Measurements from ENCODE around the gene CCDC102A. TPM values are rescaled to one million over a fixed set of nuclear protein-coding genes. Genes with fewer than 3 reads are reported as not detected.
A peak's percentile ranks its signal among the peaks of the same experiment; 100 is the strongest.

Gene CCDC102A
- total RNA-seq: 11.3 TPM
- long read RNA-seq, transcript CCDC102A-201 (9 exons, 2,463 nt): major isoform, 50 of 66 reads
- long read RNA-seq, partial matches to known transcripts: 12 of 66 reads
- long read RNA-seq, other reads (novel, unspliced or antisense): 4 of 66 reads

DNA sequence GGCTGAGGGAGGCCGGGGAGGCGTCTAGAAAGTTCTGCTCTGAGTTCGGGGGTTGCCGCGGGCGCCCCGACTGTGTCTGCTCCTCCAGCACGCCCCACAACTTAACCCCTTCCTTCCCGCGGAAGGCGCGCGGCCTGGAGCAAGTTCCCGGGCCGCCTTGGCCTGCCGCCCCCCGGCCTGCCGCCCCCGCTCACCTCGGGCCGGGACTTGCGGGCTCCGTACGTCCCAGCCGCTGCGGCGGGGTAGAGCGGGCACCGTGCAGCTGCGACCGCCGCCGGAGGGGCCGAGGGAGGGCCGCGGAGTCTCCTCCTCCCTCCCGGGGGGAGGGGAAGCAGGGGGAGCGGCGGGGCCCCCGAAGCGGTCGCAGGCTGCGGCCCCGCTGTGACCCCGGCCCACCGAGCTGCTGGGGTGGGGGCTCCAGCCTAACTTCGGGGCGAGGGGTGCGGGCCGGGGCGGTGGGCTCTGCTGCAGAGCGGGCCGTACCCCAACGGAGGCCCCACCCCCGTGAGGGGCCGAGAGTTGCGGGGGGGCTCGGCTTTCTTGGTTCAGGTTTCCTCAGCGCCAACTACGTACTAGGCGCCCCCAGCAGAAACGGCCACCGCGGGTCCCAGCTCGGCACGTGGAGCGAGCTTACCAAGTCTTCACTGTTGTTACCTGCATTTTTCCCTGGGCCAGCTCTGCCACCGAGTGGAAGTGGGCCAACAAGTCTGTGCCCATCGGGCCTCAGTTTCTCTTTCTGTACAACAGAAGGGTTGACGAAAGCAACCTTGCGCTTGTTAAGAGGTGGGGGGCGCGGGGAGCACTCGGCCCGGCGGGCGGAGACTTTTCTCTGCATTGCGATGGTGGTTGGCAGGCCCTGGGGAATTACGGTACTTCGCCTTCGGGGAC lies at the start of gene CCDC102A:
Gene CCDC102A, minus strand, starts transcription at position 266 of the 888 bp plus-strand sequence. CDS start 7,394 bp downstream, outside the sequence.
- Histone ChIP-seq H3K9me3 (no peaks in the 10 kb centered on the region), H3K27me3 (no peaks in the 10 kb centered on the region), H3K36me3 (no peaks in the 10 kb centered on the region), H3K4me3 (peak within 1 kb of the TSS; percentile 91), H3K27ac (peak within 1 kb of the TSS; percentile 92), H3K4me1 (peaks cover 48% of the 10 kb centered on the region)
- peak; percentile 52 for ATAC-seq
- TF ChIP-seq, protein P1, sequence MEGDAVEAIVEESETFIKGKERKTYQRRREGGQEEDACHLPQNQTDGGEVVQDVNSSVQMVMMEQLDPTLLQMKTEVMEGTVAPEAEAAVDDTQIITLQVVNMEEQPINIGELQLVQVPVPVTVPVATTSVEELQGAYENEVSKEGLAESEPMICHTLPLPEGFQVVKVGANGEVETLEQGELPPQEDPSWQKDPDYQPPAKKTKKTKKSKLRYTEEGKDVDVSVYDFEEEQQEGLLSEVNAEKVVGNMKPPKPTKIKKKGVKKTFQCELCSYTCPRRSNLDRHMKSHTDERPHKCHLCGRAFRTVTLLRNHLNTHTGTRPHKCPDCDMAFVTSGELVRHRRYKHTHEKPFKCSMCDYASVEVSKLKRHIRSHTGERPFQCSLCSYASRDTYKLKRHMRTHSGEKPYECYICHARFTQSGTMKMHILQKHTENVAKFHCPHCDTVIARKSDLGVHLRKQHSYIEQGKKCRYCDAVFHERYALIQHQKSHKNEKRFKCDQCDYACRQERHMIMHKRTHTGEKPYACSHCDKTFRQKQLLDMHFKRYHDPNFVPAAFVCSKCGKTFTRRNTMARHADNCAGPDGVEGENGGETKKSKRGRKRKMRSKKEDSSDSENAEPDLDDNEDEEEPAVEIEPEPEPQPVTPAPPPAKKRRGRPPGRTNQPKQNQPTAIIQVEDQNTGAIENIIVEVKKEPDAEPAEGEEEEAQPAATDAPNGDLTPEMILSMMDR (IDR thresholded peaks at IDR 0.05): no peak
- no peak for DNase-seq
- intact Hi-C loops (cut with DNase I): no loop called here

DNA sequence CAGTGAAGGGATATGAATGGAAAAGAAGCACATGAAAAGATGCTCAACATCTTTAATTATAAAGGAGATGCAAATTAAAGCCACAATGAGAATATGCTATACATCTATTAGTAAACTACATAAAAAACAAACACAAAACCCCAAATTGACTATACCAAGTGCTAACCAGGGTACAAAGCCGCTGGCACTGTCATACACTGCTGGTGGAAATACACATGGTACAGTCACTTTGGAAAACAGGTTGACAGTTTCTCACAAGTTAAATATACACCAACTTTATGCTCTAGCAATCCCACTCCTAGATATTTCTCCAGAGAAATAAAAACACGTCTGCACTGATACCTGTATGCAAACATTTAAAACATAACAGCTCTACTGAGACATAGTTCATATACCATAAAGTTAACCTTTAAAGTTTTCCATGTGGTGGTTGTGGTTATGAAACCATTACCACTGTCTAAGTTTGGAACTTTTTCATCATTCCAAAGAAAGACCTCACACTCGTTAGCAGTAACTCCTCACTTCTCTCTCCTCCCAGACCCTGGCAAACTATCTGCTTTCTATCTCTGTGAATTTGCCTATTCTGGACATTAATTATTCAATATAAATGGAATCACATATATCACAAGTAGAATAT lies 48.8 kb upstream of the CCDC102A start:
- no peaks in the 10 kb centered on the region for H3K4me1 ChIP-seq
- H3K36me3 ChIP-seq: no peaks in the 10 kb centered on the region
- TF ChIP-seq, protein P1 (IDR thresholded peaks at IDR 0.05): no peak
- no peaks in the 10 kb centered on the region for H3K27me3 ChIP-seq
- H3K27ac ChIP-seq: no peak overlapping the region
- no peak for ATAC-seq
- no peak overlapping the region for H3K4me3 ChIP-seq
- no peaks in the 10 kb centered on the region for H3K9me3 ChIP-seq
- no peak for DNase-seq
- intact Hi-C loops (cut with DNase I): no loop called here

DNA sequence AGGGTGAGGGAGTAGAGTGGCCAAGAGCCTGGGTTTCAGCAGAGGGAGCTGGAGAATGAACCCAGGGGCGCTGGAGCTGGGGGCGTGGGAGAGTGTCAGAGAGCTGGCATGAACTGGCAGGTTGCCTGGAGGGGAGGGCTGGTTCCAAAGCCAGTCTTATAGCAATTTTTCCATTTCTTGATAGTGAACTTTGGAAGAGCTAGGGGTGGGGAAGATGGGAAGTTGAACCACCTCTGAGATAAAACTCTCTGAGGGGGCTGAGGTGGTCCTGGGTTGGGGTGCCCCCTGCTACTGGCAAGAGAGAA lies 42.9 kb upstream of the CCDC102A start:
- no peaks in the 10 kb centered on the region for H3K9me3 ChIP-seq
- H3K36me3 ChIP-seq: no peaks in the 10 kb centered on the region
- intact Hi-C loops (cut with DNase I): no loop called here
- peaks cover 3% of the 10 kb centered on the region for H3K4me1 ChIP-seq
- no peaks in the 10 kb centered on the region for H3K27me3 ChIP-seq
- no peak overlapping the region for H3K4me3 ChIP-seq
- ATAC-seq (no peak), DNase-seq (peak; percentile 43)
- no peak overlapping the region for H3K27ac ChIP-seq
- TF ChIP-seq, protein P1 (IDR thresholded peaks at IDR 0.05): no peak

DNA sequence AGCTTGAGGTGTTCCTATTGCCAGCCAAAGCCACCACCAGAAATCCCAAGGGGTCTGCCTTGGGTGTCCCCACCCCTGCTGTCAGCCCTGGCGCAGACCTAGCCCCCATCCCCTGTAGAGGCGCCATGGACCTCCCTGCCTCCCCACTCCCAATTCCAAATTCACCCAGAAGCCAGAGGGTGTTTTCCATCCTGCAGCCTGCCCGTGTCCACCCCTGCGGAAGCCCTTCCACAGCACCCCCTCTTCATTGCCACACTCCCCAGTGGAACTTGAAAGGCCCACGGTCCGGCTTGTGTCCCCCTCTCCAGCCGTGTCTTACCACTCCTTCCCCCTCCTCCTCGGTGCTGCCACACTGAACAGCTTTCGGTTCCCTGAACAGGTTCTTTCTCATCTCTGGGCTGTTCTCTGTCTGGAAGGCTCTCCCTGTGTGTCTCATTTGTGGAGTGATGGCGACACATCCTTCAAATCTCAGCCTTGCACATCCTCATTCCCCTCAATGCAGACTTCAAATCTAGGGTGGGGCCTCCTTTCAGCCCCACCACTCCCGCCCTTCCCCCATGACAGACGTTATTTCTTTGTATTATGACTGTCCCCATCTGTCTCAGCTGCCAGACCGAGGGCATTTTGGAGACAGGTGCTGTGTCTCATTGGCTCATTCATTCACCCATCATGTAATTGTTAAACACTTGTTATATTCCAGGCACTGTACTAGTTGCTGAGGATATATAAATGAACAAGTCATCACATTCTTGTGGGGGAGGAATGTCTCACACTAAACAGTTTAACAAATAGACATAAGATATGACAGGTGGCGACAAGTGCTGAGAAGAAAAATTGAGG lies 42.4 kb upstream of the CCDC102A start:
- ATAC-seq (no peak), DNase-seq (no peak)
- H3K9me3 ChIP-seq: no peaks in the 10 kb centered on the region
- H3K27me3 ChIP-seq: no peaks in the 10 kb centered on the region
- TF ChIP-seq, protein P1 (IDR thresholded peaks at IDR 0.05): no peak
- no peaks in the 10 kb centered on the region for H3K36me3 ChIP-seq
- no peak overlapping the region for H3K4me3 ChIP-seq
- H3K4me1 ChIP-seq: peaks cover 3% of the 10 kb centered on the region
- intact Hi-C loops (cut with DNase I): no loop called here
- H3K27ac ChIP-seq: peak overlapping the region; percentile 17

DNA sequence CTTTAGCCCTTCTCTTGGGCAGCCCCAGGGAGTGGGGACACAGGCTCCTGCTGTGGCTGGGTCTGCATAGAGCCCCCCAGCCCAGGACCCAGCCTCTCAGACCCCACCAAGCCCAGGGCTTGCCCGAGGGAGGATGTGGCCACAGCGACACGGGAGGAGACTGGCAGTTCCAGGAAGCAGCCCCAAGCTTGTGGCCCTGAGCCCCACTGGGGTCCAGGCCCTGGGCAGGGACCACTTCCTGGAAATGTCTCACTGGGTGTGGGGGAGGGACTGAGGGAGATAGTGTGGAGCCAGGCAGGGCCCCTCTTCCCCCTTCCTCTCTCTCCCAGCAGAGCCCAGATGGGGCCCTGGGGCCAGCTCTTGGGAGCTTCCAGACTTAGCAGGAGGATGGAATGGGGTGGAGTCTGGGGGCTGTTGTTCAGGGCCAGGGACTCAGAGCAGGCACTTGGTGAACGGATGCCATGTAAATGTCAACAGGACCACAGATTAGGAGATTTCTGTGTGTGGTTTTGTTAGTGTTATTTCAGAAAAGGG lies 41.4 kb upstream of the CCDC102A start:
- peak; percentile 24 for ATAC-seq
- no peak for DNase-seq
- Histone ChIP-seq H3K36me3 (no peaks in the 10 kb centered on the region), H3K9me3 (no peaks in the 10 kb centered on the region), H3K27me3 (no peaks in the 10 kb centered on the region), H3K4me1 (peaks cover 3% of the 10 kb centered on the region), H3K4me3 (no peak overlapping the region), H3K27ac (peak overlapping the region; percentile 17)
- intact Hi-C loops (cut with DNase I): no loop called here
- TF ChIP-seq, protein P1 (IDR thresholded peaks at IDR 0.05): no peak

Data from upper lobe of right lung (tissue), 1 donor.